ENCODE data around the gene ACOX3. TPM values are rescaled to one million over a fixed set of nuclear protein-coding genes. Genes with fewer than 3 reads are reported as not detected.

The ACOX3 gene
- total and polyA plus RNA-seq, 4 experiments from 2014 or later = 13.3 to 17.3 (median 16.4) TPM

GRCh38 chr4:8322794-8323704 lies 117.5 kb downstream of the ACOX3 start:
- no peak overlapping the region for H3K4me3 ChIP-seq (ENCODE audit: low read length in 2 of 2)
- Mint-ChIP-seq H3K4me1 (no peaks in the 10 kb centered on the region), H3K27me3 (peaks cover 0 to 2% of the 10 kb centered on the region in 2 donors), H3K4me3 (no peak overlapping the region), H3K9me3 (peaks cover 0 to 2% (median 0%) of the 10 kb centered on the region in 8 donors), H3K27ac (no peak overlapping the region), H3K36me3 (no peaks in the 10 kb centered on the region)
- H3K27ac ChIP-seq (ENCODE audit: low read depth, low read length) = no peak overlapping the region
- ChIA-PET POLR2A (ENCODE audit: partially characterized antibody) (no interaction called here), CTCF (ENCODE audit: partially characterized antibody) (no interaction called here)
- no peaks in the 10 kb centered on the region for H3K9me3 ChIP-seq (ENCODE audit: control insufficient read depth in 1 of 2, low read length in 2 of 2)
- H3K4me1 ChIP-seq (ENCODE audit: insufficient read depth, low read length) = no peaks in the 10 kb centered on the region
- H3K27me3 ChIP-seq (ENCODE audit: insufficient read depth, low read length) = no peaks in the 10 kb centered on the region
- intact Hi-C loops (cut with micrococcal nuclease) = no loop called here
- no peak for DNase-seq
- H3K36me3 ChIP-seq (ENCODE audit: insufficient read depth, low read length) = no peaks in the 10 kb centered on the region

GRCh38 chr4:8321771-8322170 lies 118.8 kb downstream of the ACOX3 start:
- no peaks in the 10 kb centered on the region for H3K27me3 ChIP-seq (ENCODE audit: insufficient read depth, low read length)
- ChIA-PET CTCF (ENCODE audit: partially characterized antibody) (no interaction called here), POLR2A (ENCODE audit: partially characterized antibody) (no interaction called here)
- no peak overlapping the region for H3K4me3 Mint-ChIP-seq
- H3K9me3 Mint-ChIP-seq = peaks cover 0 to 3% (median 0%) of the 10 kb centered on the region in 8 donors
- H3K36me3 ChIP-seq (ENCODE audit: insufficient read depth, low read length) = no peaks in the 10 kb centered on the region
- H3K36me3 Mint-ChIP-seq = no peaks in the 10 kb centered on the region
- no peak overlapping the region for H3K27ac Mint-ChIP-seq
- H3K27me3 Mint-ChIP-seq = peaks cover 0 to 4% of the 10 kb centered on the region in 2 donors
- H3K4me1 ChIP-seq (ENCODE audit: insufficient read depth, low read length) = no peaks in the 10 kb centered on the region
- no peak for DNase-seq
- intact Hi-C loops (cut with micrococcal nuclease) = no loop called here
- no peaks in the 10 kb centered on the region for H3K4me1 Mint-ChIP-seq
- no peak overlapping the region for H3K27ac ChIP-seq (ENCODE audit: low read depth, low read length)
- no peak overlapping the region for H3K4me3 ChIP-seq (ENCODE audit: low read length in 2 of 2)
- no peaks in the 10 kb centered on the region for H3K9me3 ChIP-seq (ENCODE audit: control insufficient read depth in 1 of 2, low read length in 2 of 2)

- POLR2A ChIA-PET (ENCODE audit: partially characterized antibody) = no interaction called here
- no peak overlapping the region for H3K27ac Mint-ChIP-seq
- H3K4me3 ChIP-seq (ENCODE audit: low read length in 2 of 2) = no peak overlapping the region
- H3K27me3 ChIP-seq (ENCODE audit: insufficient read depth, low read length) = no peaks in the 10 kb centered on the region
- no peaks in the 10 kb centered on the region for H3K4me1 ChIP-seq (ENCODE audit: insufficient read depth, low read length)
- H3K36me3 Mint-ChIP-seq = no peaks in the 10 kb centered on the region
- no peaks in the 10 kb centered on the region for H3K36me3 ChIP-seq (ENCODE audit: insufficient read depth, low read length)
- peaks cover 0 to 4% of the 10 kb centered on the region in 2 donors for H3K27me3 Mint-ChIP-seq
- no peak for DNase-seq
- H3K9me3 ChIP-seq (ENCODE audit: control insufficient read depth in 1 of 2, low read length in 2 of 2) = no peaks in the 10 kb centered on the region
- H3K9me3 Mint-ChIP-seq = peaks cover 0 to 3% (median 0%) of the 10 kb centered on the region in 8 donors
- CTCF ChIA-PET (ENCODE audit: partially characterized antibody) = no interaction called here
- intact Hi-C loops (cut with micrococcal nuclease) = no loop called here
- H3K27ac ChIP-seq (ENCODE audit: low read depth, low read length) = no peak overlapping the region
- H3K4me1 Mint-ChIP-seq = no peaks in the 10 kb centered on the region
- H3K4me3 Mint-ChIP-seq = no peak overlapping the region
These were observed 119.3 kb downstream of the ACOX3 start for GRCh38 chr4:8321220-8321619.

DNA sequence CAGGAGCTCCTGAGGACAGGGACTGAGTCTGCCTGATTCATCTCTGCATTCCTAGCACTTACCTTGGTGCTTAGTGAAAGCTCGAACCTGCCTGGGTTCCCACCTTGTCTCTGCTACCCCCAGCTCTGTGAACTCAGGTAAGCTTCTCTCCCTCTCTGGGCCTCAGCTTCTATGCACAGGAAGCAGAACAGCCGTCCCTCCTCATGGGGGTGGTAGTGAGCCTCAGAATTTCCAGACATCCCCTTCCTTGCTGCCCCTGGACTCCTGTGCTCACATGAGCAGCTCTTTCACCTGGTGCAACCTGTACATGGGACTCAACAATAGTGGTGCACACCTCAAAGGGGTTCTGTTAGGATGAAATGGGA lies 120.2 kb downstream of the ACOX3 start:
- H3K27ac ChIP-seq (ENCODE audit: low read depth, low read length) = no peak overlapping the region
- no peak overlapping the region for H3K4me3 ChIP-seq (ENCODE audit: low read length in 2 of 2)
- H3K4me1 Mint-ChIP-seq = no peaks in the 10 kb centered on the region
- intact Hi-C loops (cut with micrococcal nuclease) = no loop called here
- no peaks in the 10 kb centered on the region for H3K4me1 ChIP-seq (ENCODE audit: insufficient read depth, low read length)
- peaks cover 0 to 3% (median 0%) of the 10 kb centered on the region in 8 donors for H3K9me3 Mint-ChIP-seq
- no peaks in the 10 kb centered on the region for H3K36me3 ChIP-seq (ENCODE audit: insufficient read depth, low read length)
- peak overlapping the region in 1 of 7 donors; percentile 5 for H3K27ac Mint-ChIP-seq
- peaks cover 2 to 6% of the 10 kb centered on the region in 2 donors for H3K27me3 Mint-ChIP-seq
- POLR2A ChIA-PET (ENCODE audit: partially characterized antibody) = no interaction called here
- H3K4me3 Mint-ChIP-seq = no peak overlapping the region
- H3K36me3 Mint-ChIP-seq = no peaks in the 10 kb centered on the region
- DNase-seq = no peak
- no peaks in the 10 kb centered on the region for H3K9me3 ChIP-seq (ENCODE audit: control insufficient read depth in 1 of 2, low read length in 2 of 2)
- CTCF ChIA-PET (ENCODE audit: partially characterized antibody) = no interaction called here
- no peaks in the 10 kb centered on the region for H3K27me3 ChIP-seq (ENCODE audit: insufficient read depth, low read length)

- H3K4me3 Mint-ChIP-seq = no peak overlapping the region
- H3K36me3 Mint-ChIP-seq = no peaks in the 10 kb centered on the region
- no peaks in the 10 kb centered on the region for H3K4me1 Mint-ChIP-seq
- Histone ChIP-seq H3K27me3 (ENCODE audit: insufficient read depth, low read length) (no peaks in the 10 kb centered on the region), H3K4me1 (ENCODE audit: insufficient read depth, low read length) (no peaks in the 10 kb centered on the region), H3K9me3 (ENCODE audit: control insufficient read depth in 1 of 2, low read length in 2 of 2) (no peaks in the 10 kb centered on the region), H3K4me3 (ENCODE audit: low read length in 2 of 2) (no peak overlapping the region), H3K36me3 (ENCODE audit: insufficient read depth, low read length) (no peaks in the 10 kb centered on the region), H3K27ac (ENCODE audit: low read depth, low read length) (no peak overlapping the region)
- no peak for DNase-seq
- peaks cover 5 to 7% of the 10 kb centered on the region in 2 donors for H3K27me3 Mint-ChIP-seq
- no peak overlapping the region for H3K27ac Mint-ChIP-seq
- H3K9me3 Mint-ChIP-seq = peaks cover 0 to 3% (median 0%) of the 10 kb centered on the region in 8 donors
- POLR2A ChIA-PET (ENCODE audit: partially characterized antibody) = no interaction called here
- intact Hi-C loops (cut with micrococcal nuclease) = no loop called here
- CTCF ChIA-PET (ENCODE audit: partially characterized antibody) = no interaction called here
These were observed 120.7 kb downstream of the ACOX3 start for GRCh38 chr4:8319731-8320385.

DNA sequence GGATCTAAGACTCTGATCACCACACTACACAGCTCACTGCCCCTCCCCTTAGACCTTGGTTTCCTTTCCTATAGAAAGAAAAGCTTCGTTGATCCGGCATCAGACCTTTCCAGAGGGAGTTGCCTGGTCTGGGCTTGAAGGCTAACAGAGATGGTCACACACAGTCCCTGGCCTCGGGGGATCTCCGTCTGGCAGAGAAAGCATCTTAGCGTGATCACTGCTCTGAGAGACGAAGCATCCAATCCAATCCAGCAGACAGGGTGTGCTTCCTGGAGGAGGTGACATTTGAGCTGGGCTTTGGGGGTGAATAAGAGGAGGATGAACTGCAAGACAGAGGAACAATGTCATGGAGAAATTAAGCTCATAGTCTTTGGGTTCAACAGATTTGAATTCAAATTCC lies 121.5 kb downstream of the ACOX3 start:
- no peak overlapping the region for H3K27ac ChIP-seq (ENCODE audit: low read depth, low read length)
- no peaks in the 10 kb centered on the region for H3K27me3 ChIP-seq (ENCODE audit: insufficient read depth, low read length)
- Mint-ChIP-seq H3K4me3 (no peak overlapping the region), H3K4me1 (no peaks in the 10 kb centered on the region), H3K27ac (no peak overlapping the region), H3K27me3 (peaks cover 5 to 8% of the 10 kb centered on the region in 2 donors), H3K9me3 (peaks cover 0 to 3% (median 0%) of the 10 kb centered on the region in 8 donors), H3K36me3 (no peaks in the 10 kb centered on the region)
- ChIA-PET POLR2A (ENCODE audit: partially characterized antibody) (no interaction called here), CTCF (ENCODE audit: partially characterized antibody) (no interaction called here)
- no peak overlapping the region for H3K4me3 ChIP-seq (ENCODE audit: low read length in 2 of 2)
- H3K4me1 ChIP-seq (ENCODE audit: insufficient read depth, low read length) = no peaks in the 10 kb centered on the region
- DNase-seq = no peak
- no peaks in the 10 kb centered on the region for H3K9me3 ChIP-seq (ENCODE audit: control insufficient read depth in 1 of 2, low read length in 2 of 2)
- no peaks in the 10 kb centered on the region for H3K36me3 ChIP-seq (ENCODE audit: insufficient read depth, low read length)
- intact Hi-C loops (cut with micrococcal nuclease) = no loop called here

DNA sequence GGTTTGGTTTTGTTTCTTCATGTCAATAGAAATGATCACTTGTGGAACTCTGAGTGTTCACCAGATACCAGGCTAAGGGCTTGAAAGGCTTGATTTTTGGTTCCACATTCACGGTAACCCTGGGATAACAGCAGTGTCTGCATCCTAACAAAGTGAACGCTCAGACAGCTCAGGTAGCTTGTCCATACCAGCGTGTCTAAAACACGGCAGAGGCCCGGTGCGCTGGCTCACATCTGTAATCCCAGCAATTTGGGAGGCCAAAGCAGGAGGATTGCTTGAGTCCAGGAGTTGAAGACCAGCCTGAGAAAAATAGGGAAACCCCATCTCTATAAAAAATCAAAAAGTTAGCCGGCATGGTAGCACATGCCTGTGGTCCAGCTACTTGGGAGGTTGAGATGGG lies 122.0 kb downstream of the ACOX3 start:
- H3K27me3 Mint-ChIP-seq = peaks cover 5 to 8% of the 10 kb centered on the region in 2 donors
- H3K4me1 Mint-ChIP-seq = no peaks in the 10 kb centered on the region
- no peak for DNase-seq
- H3K27ac Mint-ChIP-seq = no peak overlapping the region
- ChIA-PET POLR2A (ENCODE audit: partially characterized antibody) (no interaction called here), CTCF (ENCODE audit: partially characterized antibody) (no interaction called here)
- peaks cover 0 to 4% (median 0%) of the 10 kb centered on the region in 8 donors for H3K9me3 Mint-ChIP-seq
- intact Hi-C loops (cut with micrococcal nuclease) = no loop called here
- Histone ChIP-seq H3K9me3 (ENCODE audit: control insufficient read depth in 1 of 2, low read length in 2 of 2) (no peaks in the 10 kb centered on the region), H3K4me3 (ENCODE audit: low read length in 2 of 2) (no peak overlapping the region), H3K27me3 (ENCODE audit: insufficient read depth, low read length) (no peaks in the 10 kb centered on the region), H3K27ac (ENCODE audit: low read depth, low read length) (no peak overlapping the region), H3K4me1 (ENCODE audit: insufficient read depth, low read length) (no peaks in the 10 kb centered on the region), H3K36me3 (ENCODE audit: insufficient read depth, low read length) (no peaks in the 10 kb centered on the region)
- H3K4me3 Mint-ChIP-seq = no peak overlapping the region
- H3K36me3 Mint-ChIP-seq = no peaks in the 10 kb centered on the region

Measured in CD4-positive, alpha-beta memory T cell (primary cell).